ENCODE data around the gene CLDN34.

CLDN34 gene

GRCh38 chrX:9943420-9943819, 23.7 kb upstream of the CLDN34 start:
- no peaks in the 10 kb centered on the region for H3K9me3 ChIP-seq (ENCODE audit: control insufficient read depth, low read length)
- no peaks in the 10 kb centered on the region for H3K27me3 ChIP-seq (ENCODE audit: control insufficient read depth, insufficient read depth, low read length)
- H3K36me3 ChIP-seq (ENCODE audit: control insufficient read depth, insufficient read depth, low read length): no peaks in the 10 kb centered on the region
- no peak overlapping the region for H3K9ac ChIP-seq (ENCODE audit: low read length)
- no peaks in the 10 kb centered on the region for H3K4me1 ChIP-seq (ENCODE audit: control insufficient read depth, insufficient read depth, low read length)
- no peak overlapping the region for H3K4me3 ChIP-seq (ENCODE audit: low read length)

GRCh38 chrX:9947131-9947794, 19.9 kb upstream of the CLDN34 start:
- H3K9ac ChIP-seq (ENCODE audit: low read length): no peak overlapping the region
- H3K9me3 ChIP-seq (ENCODE audit: control insufficient read depth, low read length): no peaks in the 10 kb centered on the region
- no peaks in the 10 kb centered on the region for H3K27me3 ChIP-seq (ENCODE audit: control insufficient read depth, insufficient read depth, low read length)
- H3K36me3 ChIP-seq (ENCODE audit: control insufficient read depth, insufficient read depth, low read length): no peaks in the 10 kb centered on the region
- no peak overlapping the region for H3K4me3 ChIP-seq (ENCODE audit: low read length)
- no peaks in the 10 kb centered on the region for H3K4me1 ChIP-seq (ENCODE audit: control insufficient read depth, insufficient read depth, low read length)

- no peak overlapping the region for H3K4me3 ChIP-seq (ENCODE audit: low read length)
These were observed 18.8 kb upstream of the CLDN34 start for GRCh38 chrX:9948406-9948805.

GRCh38 chrX:9952300-9952699, 14.9 kb upstream of the CLDN34 start:
- no peaks in the 10 kb centered on the region for H3K27me3 ChIP-seq (ENCODE audit: control insufficient read depth, insufficient read depth, low read length)
- H3K9ac ChIP-seq (ENCODE audit: low read length): no peak overlapping the region
- H3K4me1 ChIP-seq (ENCODE audit: control insufficient read depth, insufficient read depth, low read length): no peaks in the 10 kb centered on the region
- H3K4me3 ChIP-seq (ENCODE audit: low read length): no peak overlapping the region
- no peaks in the 10 kb centered on the region for H3K9me3 ChIP-seq (ENCODE audit: control insufficient read depth, low read length)
- H3K36me3 ChIP-seq (ENCODE audit: control insufficient read depth, insufficient read depth, low read length): no peaks in the 10 kb centered on the region

More at GRCh38 chrX:9948406-9948805, 18.8 kb upstream of the CLDN34 start:
- H3K4me1 ChIP-seq (ENCODE audit: control insufficient read depth, insufficient read depth, low read length): no peaks in the 10 kb centered on the region
- H3K36me3 ChIP-seq (ENCODE audit: control insufficient read depth, insufficient read depth, low read length): no peaks in the 10 kb centered on the region
- H3K9me3 ChIP-seq (ENCODE audit: control insufficient read depth, low read length): no peaks in the 10 kb centered on the region
- no peak overlapping the region for H3K9ac ChIP-seq (ENCODE audit: low read length)
- H3K27me3 ChIP-seq (ENCODE audit: control insufficient read depth, insufficient read depth, low read length): no peaks in the 10 kb centered on the region

GRCh38 chrX:9953396-9953795, 13.8 kb upstream of the CLDN34 start:
- Histone ChIP-seq H3K27me3 (ENCODE audit: control insufficient read depth, insufficient read depth, low read length) (no peaks in the 10 kb centered on the region), H3K9me3 (ENCODE audit: control insufficient read depth, low read length) (no peaks in the 10 kb centered on the region), H3K36me3 (ENCODE audit: control insufficient read depth, insufficient read depth, low read length) (no peaks in the 10 kb centered on the region), H3K4me1 (ENCODE audit: control insufficient read depth, insufficient read depth, low read length) (no peaks in the 10 kb centered on the region), H3K9ac (ENCODE audit: low read length) (no peak overlapping the region), H3K4me3 (ENCODE audit: low read length) (no peak overlapping the region)

- Histone ChIP-seq H3K9ac (ENCODE audit: low read length) (no peak overlapping the region), H3K27me3 (ENCODE audit: control insufficient read depth, insufficient read depth, low read length) (no peaks in the 10 kb centered on the region), H3K4me1 (ENCODE audit: control insufficient read depth, insufficient read depth, low read length) (no peaks in the 10 kb centered on the region), H3K9me3 (ENCODE audit: control insufficient read depth, low read length) (no peaks in the 10 kb centered on the region), H3K4me3 (ENCODE audit: low read length) (no peak overlapping the region), H3K36me3 (ENCODE audit: control insufficient read depth, insufficient read depth, low read length) (no peaks in the 10 kb centered on the region)
These were observed 11.7 kb upstream of the CLDN34 start for GRCh38 chrX:9955506-9955905.

- Histone ChIP-seq H3K4me1 (ENCODE audit: control insufficient read depth, insufficient read depth, low read length) (no peaks in the 10 kb centered on the region), H3K27me3 (ENCODE audit: control insufficient read depth, insufficient read depth, low read length) (no peaks in the 10 kb centered on the region), H3K9ac (ENCODE audit: low read length) (no peak overlapping the region), H3K36me3 (ENCODE audit: control insufficient read depth, insufficient read depth, low read length) (no peaks in the 10 kb centered on the region), H3K4me3 (ENCODE audit: low read length) (no peak overlapping the region), H3K9me3 (ENCODE audit: control insufficient read depth, low read length) (no peaks in the 10 kb centered on the region)
These were observed 9.4 kb upstream of the CLDN34 start for GRCh38 chrX:9957743-9958142.

- Histone ChIP-seq H3K9ac (ENCODE audit: low read length) (no peak overlapping the region), H3K4me3 (ENCODE audit: low read length) (no peak overlapping the region), H3K4me1 (ENCODE audit: control insufficient read depth, insufficient read depth, low read length) (no peaks in the 10 kb centered on the region), H3K27me3 (ENCODE audit: control insufficient read depth, insufficient read depth, low read length) (no peaks in the 10 kb centered on the region), H3K36me3 (ENCODE audit: control insufficient read depth, insufficient read depth, low read length) (no peaks in the 10 kb centered on the region), H3K9me3 (ENCODE audit: control insufficient read depth, low read length) (no peaks in the 10 kb centered on the region)
These were observed 9.0 kb upstream of the CLDN34 start for GRCh38 chrX:9958183-9958582.

GRCh38 chrX:9961750-9962149, 5.4 kb upstream of the CLDN34 start:
- Histone ChIP-seq H3K36me3 (ENCODE audit: control insufficient read depth, insufficient read depth, low read length) (no peaks in the 10 kb centered on the region), H3K27me3 (ENCODE audit: control insufficient read depth, insufficient read depth, low read length) (no peaks in the 10 kb centered on the region), H3K9ac (ENCODE audit: low read length) (no peak overlapping the region), H3K9me3 (ENCODE audit: control insufficient read depth, low read length) (no peaks in the 10 kb centered on the region), H3K4me3 (ENCODE audit: low read length) (no peak overlapping the region), H3K4me1 (ENCODE audit: control insufficient read depth, insufficient read depth, low read length) (no peaks in the 10 kb centered on the region)

- H3K4me1 ChIP-seq (ENCODE audit: control insufficient read depth, insufficient read depth, low read length): no peaks in the 10 kb centered on the region
- no peak overlapping the region for H3K4me3 ChIP-seq (ENCODE audit: low read length)
- H3K9me3 ChIP-seq (ENCODE audit: control insufficient read depth, low read length): no peaks in the 10 kb centered on the region
- H3K36me3 ChIP-seq (ENCODE audit: control insufficient read depth, insufficient read depth, low read length): no peaks in the 10 kb centered on the region
- H3K9ac ChIP-seq (ENCODE audit: low read length): no peak overlapping the region
- H3K27me3 ChIP-seq (ENCODE audit: control insufficient read depth, insufficient read depth, low read length): no peaks in the 10 kb centered on the region
These were observed 10.5 kb downstream of the CLDN34 start for GRCh38 chrX:9977635-9978034.

- no peak overlapping the region for H3K4me3 ChIP-seq (ENCODE audit: low read length)
- H3K9me3 ChIP-seq (ENCODE audit: control insufficient read depth, low read length): no peaks in the 10 kb centered on the region
- no peaks in the 10 kb centered on the region for H3K36me3 ChIP-seq (ENCODE audit: control insufficient read depth, insufficient read depth, low read length)
- H3K27me3 ChIP-seq (ENCODE audit: control insufficient read depth, insufficient read depth, low read length): no peaks in the 10 kb centered on the region
- no peaks in the 10 kb centered on the region for H3K4me1 ChIP-seq (ENCODE audit: control insufficient read depth, insufficient read depth, low read length)
- no peak overlapping the region for H3K9ac ChIP-seq (ENCODE audit: low read length)
These were observed 13.2 kb downstream of the CLDN34 start for GRCh38 chrX:9980401-9980800.

GRCh38 chrX:9980927-9981326, 13.8 kb downstream of the CLDN34 start:
- no peaks in the 10 kb centered on the region for H3K9me3 ChIP-seq (ENCODE audit: control insufficient read depth, low read length)
- H3K9ac ChIP-seq (ENCODE audit: low read length): no peak overlapping the region
- no peaks in the 10 kb centered on the region for H3K4me1 ChIP-seq (ENCODE audit: control insufficient read depth, insufficient read depth, low read length)
- no peak overlapping the region for H3K4me3 ChIP-seq (ENCODE audit: low read length)
- H3K36me3 ChIP-seq (ENCODE audit: control insufficient read depth, insufficient read depth, low read length): no peaks in the 10 kb centered on the region
- no peaks in the 10 kb centered on the region for H3K27me3 ChIP-seq (ENCODE audit: control insufficient read depth, insufficient read depth, low read length)

- Histone ChIP-seq H3K4me1 (ENCODE audit: control insufficient read depth, insufficient read depth, low read length) (no peaks in the 10 kb centered on the region), H3K36me3 (ENCODE audit: control insufficient read depth, insufficient read depth, low read length) (no peaks in the 10 kb centered on the region), H3K27me3 (ENCODE audit: control insufficient read depth, insufficient read depth, low read length) (no peaks in the 10 kb centered on the region), H3K4me3 (ENCODE audit: low read length) (no peak overlapping the region), H3K9me3 (ENCODE audit: control insufficient read depth, low read length) (no peaks in the 10 kb centered on the region), H3K9ac (ENCODE audit: low read length) (no peak overlapping the region)
These were observed 16.3 kb downstream of the CLDN34 start for GRCh38 chrX:9983441-9983840.

All from mucosa of stomach (tissue), 1 donor.